Measurements from ENCODE around the gene TMEM130. TPM values are rescaled to one million over a fixed set of nuclear protein-coding genes. Genes with fewer than 3 reads are reported as not detected.

The TMEM130 gene
- total and polyA plus RNA-seq, 10 of the 15 experiments (the other 5 are each of a cell fraction or from before 2014, with no cell fraction given), result 0.04 to 0.15 (median 0.11) TPM; not detected in 7

GRCh38 chr7:98836811-98837629, 32.8 kb downstream of the TMEM130 start (continued):
- TF ChIP-seq MLLT1 (IDR thresholded peaks at IDR 0.05), result no peak
- no peak for TF ChIP-seq ESRRA (IDR thresholded peaks at IDR 0.05; ENCODE audit: low read length)
- TF ChIP-seq CTCF (IDR thresholded peaks at IDR 0.05 in 2 of 3, conservative IDR thresholded peaks at IDR 0.05 in 1 of 3; ENCODE audit: control insufficient read depth in 2 of 3, extremely low read depth in 1 of 3, insufficient read depth in 1 of 3, low read depth in 3 of 3, low read length in 3 of 3), result peak; percentile 70 to 87 (median 80)
- no peak for TF ChIP-seq NFYB (IDR thresholded peaks at IDR 0.05; ENCODE audit: insufficient read depth, low read depth, low read length)
- TF ChIP-seq ZNF687 (IDR thresholded peaks at IDR 0.05), result no peak
- no peak for TF ChIP-seq HSF1 (IDR thresholded peaks at IDR 0.05; ENCODE audit: low read depth, low read length)
- TF ChIP-seq RAD21 (IDR thresholded peaks at IDR 0.05; ENCODE audit: insufficient read depth, low read depth, low read length), result peak; percentile 92
- no peak for TF ChIP-seq STAT3 (IDR thresholded peaks at IDR 0.05; ENCODE audit: low read depth, low read length)

Measured in GM12878 (cell line).